ENCODE results near the gene LIM2.

Gene LIM2

GRCh38 chr19:51339687-51340656, 47.8 kb downstream of the LIM2 start:
- no peak for DNase-seq (ENCODE audit: low read depth, low spot score)

GRCh38 chr19:51339313-51339686, 48.5 kb downstream of the LIM2 start:
- no peak for DNase-seq (ENCODE audit: low read depth, low spot score)

GRCh38 chr19:51338563-51339312, 49.0 kb downstream of the LIM2 start:
- DNase-seq (ENCODE audit: low read depth, low spot score): no peak

DNA sequence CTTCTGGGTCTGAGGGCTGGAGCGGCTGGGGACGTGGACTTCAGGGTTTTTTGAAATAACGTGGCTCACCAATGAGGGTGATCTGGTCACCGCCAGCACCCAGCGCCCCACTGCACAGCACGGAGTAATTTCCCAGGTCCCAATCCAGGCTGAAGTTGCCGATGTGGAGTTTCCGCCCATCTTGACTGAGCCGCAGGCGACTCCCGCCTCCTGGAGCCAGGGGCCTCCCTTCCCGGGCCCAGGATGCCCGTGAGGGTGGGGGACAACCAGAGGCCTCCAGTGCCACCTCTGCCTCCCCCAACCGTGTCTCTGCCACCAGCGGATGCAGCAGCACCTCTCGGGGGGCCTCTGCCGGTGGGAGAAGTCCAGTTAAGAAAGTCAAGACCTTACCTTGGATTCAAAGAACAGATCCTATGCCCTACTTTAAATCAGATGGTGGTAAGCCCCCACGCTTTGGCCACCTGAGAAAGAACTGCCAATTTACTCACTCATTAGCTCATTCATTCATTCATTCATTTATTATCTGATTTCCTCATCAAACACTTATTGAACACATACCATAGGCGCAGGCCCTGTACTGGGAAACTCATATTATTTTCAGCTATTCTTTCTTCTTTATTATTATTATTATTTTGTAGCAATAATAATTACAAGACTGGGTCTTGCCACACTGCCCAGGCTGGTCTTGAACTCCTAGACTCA, 49.8 kb downstream of the LIM2 start:
- no peak for DNase-seq (ENCODE audit: low read depth, low spot score)

DNA sequence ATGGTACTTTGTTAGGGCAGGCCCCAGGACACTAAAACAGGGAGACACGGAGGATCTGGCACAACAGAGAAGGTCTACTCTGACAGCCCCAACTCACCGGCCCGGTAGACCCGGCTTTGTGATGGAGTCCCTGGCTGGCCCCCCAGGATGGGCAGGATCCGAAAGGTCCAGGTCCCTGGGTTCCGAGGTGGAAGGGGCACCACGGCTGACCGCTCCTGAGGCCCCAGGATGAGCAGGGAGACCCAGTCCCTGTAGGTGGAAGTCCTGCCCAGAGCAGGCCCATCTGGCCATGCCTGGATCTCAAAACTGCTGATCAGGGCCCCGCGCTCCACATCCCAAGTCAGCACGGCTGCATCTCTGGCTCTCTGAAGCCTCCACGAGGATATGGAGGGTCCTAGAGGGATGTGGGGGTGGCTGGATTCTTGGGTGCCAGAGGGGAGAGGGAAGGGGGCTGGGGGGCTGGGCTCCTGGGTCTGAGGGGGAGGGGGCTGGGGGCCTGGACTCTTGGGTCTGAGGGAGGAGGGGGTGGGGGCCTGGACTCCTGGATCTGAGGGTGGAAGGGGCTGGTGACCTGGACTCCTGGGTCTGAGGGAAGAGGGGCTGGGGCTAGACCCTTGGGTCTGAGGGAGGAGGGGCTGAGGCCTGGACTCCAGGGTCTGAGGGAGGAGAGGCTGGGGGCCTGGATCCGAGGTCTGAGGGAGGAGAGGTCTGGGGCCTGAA, 50.5 kb downstream of the LIM2 start:
- DNase-seq (ENCODE audit: low read depth, low spot score): no peak

DNA sequence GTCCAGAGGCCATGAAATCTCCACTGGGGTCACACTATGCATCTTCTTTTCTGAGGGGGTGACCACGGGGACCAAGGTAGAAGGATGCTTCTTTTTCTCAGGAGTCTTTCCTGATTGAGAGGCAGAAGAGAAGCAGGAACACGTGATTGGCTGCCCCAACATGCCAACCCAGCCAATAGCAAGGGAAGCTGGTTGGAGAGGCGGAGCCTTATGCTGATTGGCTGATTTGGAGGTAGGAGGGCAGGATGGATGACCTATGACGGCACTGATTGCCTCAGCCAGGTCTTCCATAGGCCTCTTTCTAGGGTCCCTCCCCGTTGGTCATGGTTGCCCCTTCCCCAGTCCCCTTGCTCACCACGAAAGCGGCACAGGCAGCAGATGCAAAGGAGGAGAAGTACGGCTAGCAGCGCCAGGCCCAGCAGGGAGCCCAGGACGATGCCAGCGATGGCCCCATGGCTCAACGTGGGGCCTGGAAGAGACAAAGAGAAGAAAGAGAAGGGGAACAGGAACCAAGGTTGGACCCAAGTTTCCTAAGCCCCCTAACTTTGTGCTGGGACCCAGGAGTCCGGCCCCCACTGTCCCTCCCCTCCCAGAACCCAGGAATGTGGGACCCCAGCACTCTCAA, 53.8 kb downstream of the LIM2 start:
- DNase-seq (ENCODE audit: low read depth, low spot score): no peak

DNA sequence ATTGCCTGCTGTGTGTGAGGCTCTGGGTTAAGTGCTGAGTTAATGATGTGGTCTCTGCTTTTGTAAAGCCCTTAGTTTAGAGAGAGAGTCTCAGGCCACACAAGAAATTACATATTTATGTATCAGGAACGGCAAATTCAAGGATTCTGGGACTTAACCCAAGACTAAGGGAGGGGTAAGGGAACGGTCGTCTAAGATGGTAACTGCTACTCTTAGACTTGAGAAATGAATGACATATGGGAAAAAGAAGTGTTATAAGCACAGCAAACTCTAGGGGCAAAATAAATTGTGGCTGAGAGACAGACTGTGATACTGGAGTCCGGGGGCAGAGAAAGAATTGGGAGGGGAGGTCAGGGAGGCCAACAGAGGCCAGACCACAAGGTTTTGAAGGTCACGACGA, 56.1 kb downstream of the LIM2 start:
- DNase-seq (ENCODE audit: low read depth, low spot score): no peak

DNA sequence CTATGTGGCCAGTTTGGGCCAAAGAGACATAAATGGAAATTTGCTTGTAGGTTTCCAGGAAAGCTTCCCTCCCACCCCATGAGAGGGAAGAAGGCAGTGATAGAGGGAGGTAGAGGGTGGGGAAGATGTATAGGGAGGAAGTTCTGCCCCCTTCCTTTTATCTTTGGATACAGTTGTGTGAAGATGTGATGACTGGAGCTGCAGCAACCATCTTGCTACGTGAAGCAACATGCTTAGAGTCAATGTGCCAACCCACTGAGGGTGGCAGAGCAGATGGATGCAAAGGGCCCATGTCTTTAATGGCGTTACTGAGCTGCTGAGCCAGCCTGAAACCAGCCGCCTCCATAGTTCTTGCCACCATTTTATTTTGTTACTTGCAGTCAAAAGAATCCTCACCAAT, 56.6 kb downstream of the LIM2 start:
- no peak for DNase-seq (ENCODE audit: low read depth, low spot score)

DNA sequence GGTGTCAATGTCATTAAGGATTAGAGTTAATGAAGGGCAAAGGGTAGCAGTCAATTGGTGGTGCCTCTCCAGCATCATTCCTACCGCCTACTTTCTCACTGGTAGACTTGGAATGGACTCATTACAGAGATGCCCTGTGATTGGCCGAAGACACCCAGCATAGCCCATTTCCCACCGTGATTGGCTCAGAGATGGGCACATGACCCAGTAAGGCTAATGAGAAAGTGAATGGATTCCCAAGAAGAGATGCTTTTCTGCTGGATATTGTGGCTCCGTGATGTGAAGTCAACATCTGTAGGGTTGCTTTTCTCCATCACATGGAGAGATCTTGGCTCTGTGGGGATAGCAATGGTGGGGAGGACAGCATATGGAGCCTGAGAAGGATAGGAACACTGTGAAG, 57.4 kb downstream of the LIM2 start:
- no peak for DNase-seq (ENCODE audit: low read depth, low spot score)

Data from iPS DF 19.7 (cell line).